Panc1 (cell line): Measurements from ENCODE around the gene IQCC.

ENCODE experiments used
- CTCF ChIP-seq: fragments of 450-650 bp; IDR thresholded peaks from 2 replicates; pipeline ENCODE4 v1.5.1; 2017; ENCODE audit warnings: mild to moderate bottlenecking
- REST ChIP-seq, 2 experiments: IDR thresholded peaks; 2 replicates each; pipeline ENCODE4 v1.6.1; 2011 to 2012; ENCODE audit warnings: low read depth in 2 of 2, control low read depth in 1 of 2, low read length in 1 of 2, mild to moderate bottlenecking in 1 of 2, moderate library complexity in 1 of 2; ENCODE audit not compliant: insufficient read depth in 1 of 2
- SIN3A ChIP-seq: IDR thresholded peaks from 2 replicates; pipeline ENCODE4 v1.6.1; 2012; ENCODE audit warnings: low read depth, mild to moderate bottlenecking, low read length, moderate library complexity, borderline replicate concordance; ENCODE audit not compliant: insufficient read depth
- TCF7L2 ChIP-seq: IDR thresholded peaks from 2 replicates; pipeline ENCODE4 v1.6.1; 2011; ENCODE audit warnings: mild to moderate bottlenecking, low read depth, low read length, inconsistent platforms

- TF ChIP-seq CTCF (no peak), SIN3A (no peak), TCF7L2 (no peak), REST (IDR thresholded peaks at IDR 0.05; ENCODE audit: insufficient read depth in 1 of 2, low read depth in 2 of 2, low read length in 1 of 2) (no peak)
Measured at GRCh38 chr1:32246888-32247273, 41.4 kb downstream of the IQCC start, which contains the start of gene FAM167B.
